Measurements from ENCODE around the gene CYB561A3.

Gene CYB561A3

DNA sequence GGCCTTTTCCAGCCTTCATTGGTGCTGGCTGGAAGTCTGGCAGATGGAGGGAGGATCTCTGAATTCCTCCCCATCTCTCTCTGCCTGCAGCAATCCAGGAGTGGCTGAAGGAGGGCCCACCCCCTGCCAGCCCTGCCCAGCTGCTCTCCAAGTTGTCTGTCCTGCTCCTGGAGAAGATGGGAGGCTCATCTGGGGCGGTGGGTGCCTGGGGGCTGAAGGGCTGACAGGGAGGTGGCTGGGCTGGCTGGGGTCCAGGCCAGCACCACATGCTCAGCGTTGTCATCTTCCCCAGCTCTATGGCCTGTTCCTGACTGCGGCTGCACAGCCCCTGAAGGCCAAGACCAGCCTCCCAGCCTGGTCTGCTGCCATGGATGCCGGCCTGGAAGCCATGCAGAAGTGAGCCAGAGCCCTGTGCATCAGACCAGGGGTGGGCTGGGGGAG, 16.5 kb downstream of the CYB561A3 start:
- DNase-seq (ENCODE audit: extremely low read depth, low read depth), result no peak
- no peak for TF ChIP-seq CTCF (IDR thresholded peaks at IDR 0.05; ENCODE audit: low read depth, low read length, missing control alignments)
- no peak overlapping the region for H3K4me3 ChIP-seq (replicated peaks; ENCODE audit: low read depth, low read length)

DNA sequence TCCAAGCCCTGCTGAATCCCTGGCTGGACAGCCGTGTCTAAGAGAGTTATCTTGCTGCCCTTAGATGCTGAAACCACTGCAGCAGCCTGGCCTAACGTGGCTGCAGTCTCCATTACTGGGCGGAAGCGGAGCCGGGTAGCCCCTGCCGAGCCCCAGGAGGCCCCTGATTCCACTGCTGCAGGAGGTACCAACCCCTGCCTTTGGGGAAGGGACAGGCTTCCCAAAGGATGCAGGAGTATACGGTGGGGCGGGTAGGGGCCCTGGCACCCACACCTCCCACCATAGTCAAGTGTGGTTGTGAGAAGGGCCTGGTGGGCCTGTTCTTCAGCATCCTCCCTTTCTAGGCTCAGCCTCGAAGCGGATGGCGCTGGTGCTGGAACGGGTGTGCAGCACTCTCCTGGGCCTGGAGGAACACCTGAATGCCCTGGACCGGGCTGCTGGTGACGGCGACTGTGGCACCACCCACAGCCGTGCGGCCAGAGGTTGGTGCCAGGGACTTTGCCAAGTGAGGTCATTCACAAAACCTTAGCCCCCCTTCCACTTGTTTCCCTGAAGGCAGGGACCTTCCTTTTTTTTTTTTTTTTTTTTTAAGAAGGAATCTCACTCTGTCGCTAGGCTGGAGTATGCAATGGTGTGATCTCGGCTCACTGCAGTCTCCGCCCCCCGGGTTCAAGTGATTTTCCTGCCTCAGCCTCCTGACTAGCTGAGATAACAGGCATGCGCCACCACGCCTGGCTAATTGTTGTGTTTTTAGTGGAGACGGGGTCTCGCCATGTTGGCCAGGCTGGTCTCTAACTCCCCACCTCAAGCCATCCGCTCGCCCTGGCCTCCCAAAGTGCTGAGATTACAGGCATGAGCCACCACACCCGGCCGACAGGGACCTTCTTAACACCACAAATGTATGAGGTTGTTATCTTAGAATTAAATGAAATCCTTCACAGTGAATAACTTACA, 17.6 kb downstream of the CYB561A3 start:
- TF ChIP-seq CTCF (IDR thresholded peaks at IDR 0.05; ENCODE audit: low read depth, low read length, missing control alignments), result no peak
- DNase-seq (ENCODE audit: extremely low read depth, low read depth), result no peak
- no peak overlapping the region for H3K4me3 ChIP-seq (replicated peaks; ENCODE audit: low read depth, low read length)

GRCh38 chr11:61342207-61342803, 19.4 kb downstream of the CYB561A3 start:
- DNase-seq (ENCODE audit: extremely low read depth, low read depth), result no peak
- H3K4me3 ChIP-seq (replicated peaks; ENCODE audit: low read depth, low read length), result no peak overlapping the region
- no peak for TF ChIP-seq CTCF (IDR thresholded peaks at IDR 0.05; ENCODE audit: low read depth, low read length, missing control alignments)

GRCh38 chr11:61341706-61342105, 20.0 kb downstream of the CYB561A3 start:
- no peak overlapping the region for H3K4me3 ChIP-seq (replicated peaks; ENCODE audit: low read depth, low read length)
- no peak for DNase-seq (ENCODE audit: extremely low read depth, low read depth)
- TF ChIP-seq CTCF (IDR thresholded peaks at IDR 0.05; ENCODE audit: low read depth, low read length, missing control alignments), result no peak

DNA sequence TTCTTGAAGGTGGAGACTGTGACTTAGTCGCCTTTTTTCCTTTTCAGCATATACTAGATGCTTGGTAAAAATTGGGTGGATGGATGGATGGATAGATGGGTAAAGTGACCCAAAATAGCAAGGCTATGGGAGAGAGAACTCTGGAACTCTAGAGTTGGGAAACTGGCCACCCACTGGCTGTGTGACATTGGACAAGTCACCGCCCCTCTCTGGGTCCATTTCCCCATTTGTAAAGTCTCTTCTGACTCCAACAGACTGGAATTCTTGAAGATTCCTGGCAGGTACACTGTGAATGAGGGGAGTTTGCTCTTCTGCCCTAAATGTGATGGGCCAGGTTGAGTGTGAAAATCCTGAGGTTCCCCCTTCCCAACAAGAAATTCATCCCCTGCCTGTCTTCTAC, 20.7 kb downstream of the CYB561A3 start:
- DNase-seq (ENCODE audit: extremely low read depth, low read depth), result no peak
- TF ChIP-seq CTCF (IDR thresholded peaks at IDR 0.05; ENCODE audit: low read depth, low read length, missing control alignments), result no peak

DNA sequence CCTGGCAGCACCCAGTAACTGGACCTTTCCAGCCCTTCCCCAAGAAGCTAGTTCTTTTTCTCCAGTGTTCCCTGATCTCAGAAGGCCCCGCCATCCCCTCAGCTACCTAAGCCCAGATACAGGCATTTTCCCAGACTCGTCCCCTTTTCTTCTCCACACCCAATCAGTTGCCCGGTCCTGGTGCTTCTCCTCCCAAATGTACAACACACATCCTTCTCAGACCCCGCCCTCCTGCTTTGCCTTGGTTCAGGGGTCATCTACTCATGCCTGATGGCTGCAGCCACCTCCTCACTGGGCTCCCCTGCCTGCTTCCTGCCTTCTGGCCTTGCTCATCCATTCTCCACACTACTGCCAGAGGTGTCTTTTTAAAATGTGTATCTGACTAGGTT, 22.2 kb downstream of the CYB561A3 start:
- no peak for DNase-seq (ENCODE audit: extremely low read depth, low read depth)
- no peak for TF ChIP-seq CTCF (IDR thresholded peaks at IDR 0.05; ENCODE audit: low read depth, low read length, missing control alignments)
- H3K4me3 ChIP-seq (replicated peaks; ENCODE audit: low read depth, low read length), result no peak overlapping the region

More for the DNA sequence above, 20.7 kb downstream of the CYB561A3 start:
- H3K4me3 ChIP-seq (replicated peaks; ENCODE audit: low read depth, low read length), result no peak overlapping the region

Data from HFF-Myc (cell line).